SK-N-SH (cell line): Measurements from ENCODE around the gene RAI14. TPM values are rescaled to one million over a fixed set of nuclear protein-coding genes. Genes with fewer than 3 reads are reported as not detected.

Experiments
- CTCF ChIA-PET: fragments of 300-600, 350-600 bp; formaldehyde crosslinking; extraction: SDS; loops from one replicate; lab custom pipeline; 2021; lab: Yijun Ruan, JAX
- POLR2A ChIA-PET: fragments of 350-600 bp; sonication (Branson Sonifier 250); formaldehyde crosslinking; extraction: SDS; loops from one replicate; lab custom pipeline; 2020; ENCODE audit warnings: antibody characterized with exemption, inconsistent platforms; lab: Yijun Ruan, JAX
- DNase-seq: peaks from one replicate; pipeline ENCODE4 v3.0.0; 2012
- H2AFZ ChIP-seq: fragments of 200-600 bp; sonication (generic); 2 replicates; pipeline ENCODE4 v1.8.1; 2016; ENCODE audit warnings: antibody characterized with exemption, mild to moderate bottlenecking, low read depth
- H3F3A ChIP-seq: fragments of 200-600 bp; sonication (generic); replicated peaks from 2 replicates; pipeline ENCODE3; 2016; ENCODE audit warnings: antibody characterized with exemption, mild to moderate bottlenecking; ENCODE audit not compliant: insufficient read depth
- H3K27ac ChIP-seq, 2 experiments: fragments of 200-500 bp in 1 of 2; fragments of 200-600 bp in 1 of 2; sonication (Bioruptor generic) in 1 of 2; sonication (generic), shearing (Covaris generic) in 1 of 2; 2 replicates each; pipeline versions ENCODE4 v1.5.1 to v1.6.1; 2014 to 2016; ENCODE audit warnings: low read depth in 2 of 2, inconsistent platforms in 1 of 2, low read length in 1 of 2, mild to moderate bottlenecking in 1 of 2, mixed read lengths in 1 of 2
- H3K27me3 ChIP-seq: fragments of 200-600 bp; sonication (generic), shearing (Covaris generic); 2 replicates; pipeline ENCODE4 v1.6.1; 2016; ENCODE audit warnings: mixed run types; ENCODE audit not compliant: insufficient read depth
- H3K36me3 ChIP-seq, 2 experiments: fragments of 200-500 bp in 1 of 2; fragments of 200-600 bp in 1 of 2; sonication (Bioruptor generic) in 1 of 2; sonication (generic) in 1 of 2; replicated peaks in 1 of 2; 2 replicates each; pipeline versions ENCODE3 to v1.5.1; 2014 to 2016; ENCODE audit warnings: low read length in 1 of 2, mild to moderate bottlenecking in 1 of 2; ENCODE audit not compliant: insufficient read depth in 2 of 2, control insufficient read depth in 1 of 2
- H3K4me1 ChIP-seq, 2 experiments: fragments of 200-500 bp in 1 of 2; fragments of 200-600 bp in 1 of 2; sonication (Bioruptor generic) in 1 of 2; sonication (generic), shearing (Covaris generic) in 1 of 2; 2 replicates each; pipeline versions ENCODE4 v1.5.1 to v1.6.1; 2014 to 2016; ENCODE audit warnings: low read depth in 1 of 2, low read length in 1 of 2, mixed run types in 1 of 2; ENCODE audit not compliant: insufficient read depth in 2 of 2, control insufficient read depth in 1 of 2
- H3K4me2 ChIP-seq: fragments of 200-600 bp; sonication (generic), shearing (Covaris generic); 2 replicates; pipeline ENCODE4 v1.6.1; 2017; ENCODE audit warnings: mixed run types
- H3K4me3 ChIP-seq, 2 experiments: fragments of 200-500 bp in 1 of 2; fragments of 200-600 bp in 1 of 2; sonication (Bioruptor generic) in 1 of 2; sonication (generic), shearing (Covaris generic) in 1 of 2; 2 replicates each; pipeline versions ENCODE4 v1.5.1 to v1.8.1; 2014 to 2016; ENCODE audit warnings: low read depth in 2 of 2, inconsistent platforms in 1 of 2, low read length in 1 of 2, mild to moderate bottlenecking in 1 of 2, mixed read lengths in 1 of 2, moderate library complexity in 1 of 2
- H3K79me2 ChIP-seq: fragments of 200-600 bp; sonication (generic); 2 replicates; pipeline ENCODE4 v1.8.1; 2017; ENCODE audit warnings: mild to moderate bottlenecking; ENCODE audit not compliant: insufficient read depth
- H3K9ac ChIP-seq: fragments of 200-600 bp; sonication (generic); 2 replicates; pipeline ENCODE4 v1.6.1; 2017; ENCODE audit warnings: mixed run types
- H3K9me2 ChIP-seq: fragments of 200-600 bp; sonication (generic); 2 replicates; pipeline ENCODE4 v1.6.1; 2017; ENCODE audit warnings: mixed run types
- H3K9me3 ChIP-seq: fragments of 200-600 bp; sonication (generic); 2 replicates; pipeline ENCODE4 v1.6.1; 2017; ENCODE audit warnings: mixed run types, mild to moderate bottlenecking, moderate library complexity
- H4K20me1 ChIP-seq: fragments of 200-600 bp; sonication (generic); 2 replicates; pipeline ENCODE4 v1.6.1; 2017; ENCODE audit warnings: mild to moderate bottlenecking, mixed run types; ENCODE audit not compliant: insufficient read depth
- CHD2 ChIP-seq: fragments of 150-350 bp; IDR thresholded peaks from 2 replicates; pipeline ENCODE4 v1.6.1; 2018; ENCODE audit warnings: low read length; ENCODE audit not compliant: partially characterized antibody
- EZH2phosphoT487 ChIP-seq: fragments of 200-600 bp; sonication (generic); IDR thresholded peaks from 2 replicates; pipeline ENCODE4 v1.6.1; 2017; ENCODE audit warnings: low read depth, mixed run types, mild to moderate bottlenecking, antibody characterized with exemption, moderate library complexity, borderline replicate concordance
- GATA2 ChIP-seq: sonication (generic); formaldehyde crosslinking; IDR thresholded peaks from 2 replicates; pipeline ENCODE4 v1.5.0; 2020; ENCODE audit warnings: mild to moderate bottlenecking, missing genetic modification reagents
- NRF1 ChIP-seq: IDR thresholded peaks from 2 replicates; pipeline ENCODE4 v1.6.1; 2012; ENCODE audit warnings: low read depth, mild to moderate bottlenecking, low read length
- POLR2AphosphoS5 ChIP-seq: IDR thresholded peaks from 2 replicates; pipeline ENCODE4 v1.6.1; 2012; ENCODE audit warnings: low read depth, low read length
- RAD21 ChIP-seq: IDR thresholded peaks from 2 replicates; pipeline ENCODE4 v1.6.1; 2012; ENCODE audit warnings: mild to moderate bottlenecking, low read length
- RCOR1 ChIP-seq: fragments of 150-350 bp; IDR thresholded peaks from 2 replicates; pipeline ENCODE4 v1.6.1; 2017; ENCODE audit warnings: antibody characterized with exemption, low read length
- RFX5 ChIP-seq: IDR thresholded peaks from 2 replicates; pipeline ENCODE4 v1.6.1; 2012; ENCODE audit warnings: mild to moderate bottlenecking, improper control_type of control experiment, low read length
- SIN3A ChIP-seq: IDR thresholded peaks from 2 replicates; pipeline ENCODE4 v1.6.1; 2012; ENCODE audit warnings: low read depth, mild to moderate bottlenecking, low read length, moderate library complexity, borderline replicate concordance
- SMC3 ChIP-seq: IDR thresholded peaks from 2 replicates; pipeline ENCODE4 v1.6.1; 2012; ENCODE audit warnings: low read depth, low read length, improper control_type of control experiment
- WGBS: methylation state at CpG from one replicate; pipeline ENCODE4 v1.1.6; 2017; ENCODE audit warnings: low lambda C conversion rate; 5-methylcytosine and 5-hydroxymethylcytosine counted together
- polyA plus RNA-seq, 3 experiments: library from polyadenylated mRNA; depleted of rRNA; stranded (reverse); fragments of >200 nt; gene quantifications; 2 replicates each; pipeline ENCODE4 v1.2.3, GENCODE V29; 2012
- TF ChIP-seq, protein P1 (sequence below): fragments of 200-600 bp; sonication (generic); IDR thresholded peaks from 2 replicates; pipeline ENCODE4 v1.6.1; 2017; ENCODE audit warnings: antibody characterized with exemption, mild to moderate bottlenecking, moderate library complexity
- TF ChIP-seq, protein P2 (sequence below): IDR thresholded peaks from 2 replicates; pipeline ENCODE4 v1.6.1; 2012; ENCODE audit warnings: mild to moderate bottlenecking, low read depth, low read length, moderate library complexity
- TF ChIP-seq, protein P3 (sequence below): fragments of 150-350 bp; IDR thresholded peaks from 2 replicates; pipeline ENCODE4 v1.6.1; 2017; ENCODE audit warnings: antibody characterized with exemption, low read length, low read depth, borderline replicate concordance

RAI14 gene
- polyA plus RNA-seq, 1 of the 3 experiments (the other 2 are of a cell fraction): 53.2 TPM

DNA sequence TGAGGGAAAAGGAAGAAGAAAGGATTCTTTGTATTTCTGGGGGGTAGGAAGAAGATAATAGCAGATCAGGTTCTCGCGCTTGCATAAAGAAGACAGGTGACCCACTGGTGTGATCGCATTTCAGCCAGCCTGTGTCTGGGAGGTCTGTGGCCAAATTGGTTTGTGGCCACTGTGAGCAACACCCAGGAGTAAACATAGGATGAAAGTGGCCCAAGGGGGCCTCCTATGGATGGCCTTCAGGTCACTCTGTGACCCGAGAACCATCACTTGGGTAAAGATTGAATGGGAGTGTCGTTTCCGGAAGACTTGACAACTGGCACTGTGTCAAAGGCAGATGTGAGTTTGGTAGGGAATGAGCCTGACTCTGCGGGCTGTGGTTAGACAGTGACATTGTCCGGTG, 34.2 kb downstream of the RAI14 start:
- H4K20me1 ChIP-seq: peaks cover 5% of the 10 kb centered on the region; the same call in 1 of the 2 replicates
- no peaks in the 10 kb centered on the region for H3K9me3 ChIP-seq
- H3K27me3 ChIP-seq: no peaks in the 10 kb centered on the region
- peaks cover 0 to 41% of the 10 kb centered on the region in 2 experiments; a peak in 3 of 4 replicates for H3K4me1 ChIP-seq
- peaks cover 93% of the 10 kb centered on the region for H3K79me2 ChIP-seq
- POLR2A ChIA-PET: no interaction called here
- TF ChIP-seq RFX5 (no peak), RCOR1 (no peak), NRF1 (no peak), CHD2 (no peak), SMC3 (no peak)
- peaks cover 14 to 35% of the 10 kb centered on the region in 2 experiments for H3K36me3 ChIP-seq
- H3K9me2 ChIP-seq: no peaks in the 10 kb centered on the region
- peaks cover 37% of the 10 kb centered on the region for H3F3A ChIP-seq
- no peak overlapping the region for H3K4me2 ChIP-seq
- CTCF ChIA-PET: interaction anchor here (0.6 kb wide), 1 partner anchor 57 kb away, joined by 4 read pairs; no protein-coding TSS in a partner anchor
- no peak overlapping the region for H3K4me3 ChIP-seq
- H2AFZ ChIP-seq: no peak overlapping the region
- 72% methylated on average over 8 of the region's 8 CpGs for WGBS
- no peak for DNase-seq
- no peak overlapping the region for H3K9ac ChIP-seq
- peak overlapping the region in 1 of 2 experiments; percentile 84; a peak in 1 of 4 replicates for H3K27ac ChIP-seq

DNA sequence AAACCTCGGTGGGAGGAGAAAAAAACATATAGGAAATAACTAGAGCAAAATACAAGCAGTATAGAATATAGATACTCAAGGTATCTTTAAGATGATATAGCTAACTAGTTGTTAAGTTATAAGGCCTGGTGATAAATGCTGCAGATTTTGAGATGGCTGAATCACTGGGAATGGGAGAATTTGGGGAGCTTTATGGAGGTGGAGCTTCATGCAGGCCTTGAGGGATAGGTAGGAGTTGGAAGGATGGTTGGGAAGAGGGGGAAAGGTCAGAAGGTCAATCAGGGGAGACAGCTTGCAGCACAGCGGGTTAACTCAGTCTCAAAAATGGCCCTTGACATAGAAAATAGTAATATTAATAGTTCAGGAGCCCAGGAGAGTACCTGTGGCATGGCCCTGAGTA, 34.8 kb downstream of the RAI14 start:
- 72% methylated on average over 2 of the region's 2 CpGs for WGBS
- Histone ChIP-seq H2AFZ (no peak overlapping the region), H3K79me2 (peaks cover 93% of the 10 kb centered on the region), H3K4me1 (peaks cover 0 to 36% of the 10 kb centered on the region in 2 experiments; a peak in 3 of 4 replicates), H3F3A (peaks cover 35% of the 10 kb centered on the region), H3K4me2 (no peak overlapping the region), H4K20me1 (peaks cover 1% of the 10 kb centered on the region; the same call in 1 of the 2 replicates), H3K9ac (no peak overlapping the region)
- POLR2A ChIA-PET: no interaction called here
- TF ChIP-seq, protein P1, sequence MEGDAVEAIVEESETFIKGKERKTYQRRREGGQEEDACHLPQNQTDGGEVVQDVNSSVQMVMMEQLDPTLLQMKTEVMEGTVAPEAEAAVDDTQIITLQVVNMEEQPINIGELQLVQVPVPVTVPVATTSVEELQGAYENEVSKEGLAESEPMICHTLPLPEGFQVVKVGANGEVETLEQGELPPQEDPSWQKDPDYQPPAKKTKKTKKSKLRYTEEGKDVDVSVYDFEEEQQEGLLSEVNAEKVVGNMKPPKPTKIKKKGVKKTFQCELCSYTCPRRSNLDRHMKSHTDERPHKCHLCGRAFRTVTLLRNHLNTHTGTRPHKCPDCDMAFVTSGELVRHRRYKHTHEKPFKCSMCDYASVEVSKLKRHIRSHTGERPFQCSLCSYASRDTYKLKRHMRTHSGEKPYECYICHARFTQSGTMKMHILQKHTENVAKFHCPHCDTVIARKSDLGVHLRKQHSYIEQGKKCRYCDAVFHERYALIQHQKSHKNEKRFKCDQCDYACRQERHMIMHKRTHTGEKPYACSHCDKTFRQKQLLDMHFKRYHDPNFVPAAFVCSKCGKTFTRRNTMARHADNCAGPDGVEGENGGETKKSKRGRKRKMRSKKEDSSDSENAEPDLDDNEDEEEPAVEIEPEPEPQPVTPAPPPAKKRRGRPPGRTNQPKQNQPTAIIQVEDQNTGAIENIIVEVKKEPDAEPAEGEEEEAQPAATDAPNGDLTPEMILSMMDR: no peak
- TF ChIP-seq POLR2AphosphoS5: no peak
- no peak for TF ChIP-seq RAD21
- TF ChIP-seq SIN3A: no peak
- TF ChIP-seq, protein P2, sequence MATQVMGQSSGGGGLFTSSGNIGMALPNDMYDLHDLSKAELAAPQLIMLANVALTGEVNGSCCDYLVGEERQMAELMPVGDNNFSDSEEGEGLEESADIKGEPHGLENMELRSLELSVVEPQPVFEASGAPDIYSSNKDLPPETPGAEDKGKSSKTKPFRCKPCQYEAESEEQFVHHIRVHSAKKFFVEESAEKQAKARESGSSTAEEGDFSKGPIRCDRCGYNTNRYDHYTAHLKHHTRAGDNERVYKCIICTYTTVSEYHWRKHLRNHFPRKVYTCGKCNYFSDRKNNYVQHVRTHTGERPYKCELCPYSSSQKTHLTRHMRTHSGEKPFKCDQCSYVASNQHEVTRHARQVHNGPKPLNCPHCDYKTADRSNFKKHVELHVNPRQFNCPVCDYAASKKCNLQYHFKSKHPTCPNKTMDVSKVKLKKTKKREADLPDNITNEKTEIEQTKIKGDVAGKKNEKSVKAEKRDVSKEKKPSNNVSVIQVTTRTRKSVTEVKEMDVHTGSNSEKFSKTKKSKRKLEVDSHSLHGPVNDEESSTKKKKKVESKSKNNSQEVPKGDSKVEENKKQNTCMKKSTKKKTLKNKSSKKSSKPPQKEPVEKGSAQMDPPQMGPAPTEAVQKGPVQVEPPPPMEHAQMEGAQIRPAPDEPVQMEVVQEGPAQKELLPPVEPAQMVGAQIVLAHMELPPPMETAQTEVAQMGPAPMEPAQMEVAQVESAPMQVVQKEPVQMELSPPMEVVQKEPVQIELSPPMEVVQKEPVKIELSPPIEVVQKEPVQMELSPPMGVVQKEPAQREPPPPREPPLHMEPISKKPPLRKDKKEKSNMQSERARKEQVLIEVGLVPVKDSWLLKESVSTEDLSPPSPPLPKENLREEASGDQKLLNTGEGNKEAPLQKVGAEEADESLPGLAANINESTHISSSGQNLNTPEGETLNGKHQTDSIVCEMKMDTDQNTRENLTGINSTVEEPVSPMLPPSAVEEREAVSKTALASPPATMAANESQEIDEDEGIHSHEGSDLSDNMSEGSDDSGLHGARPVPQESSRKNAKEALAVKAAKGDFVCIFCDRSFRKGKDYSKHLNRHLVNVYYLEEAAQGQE: no peak
- TF ChIP-seq, protein P3, sequence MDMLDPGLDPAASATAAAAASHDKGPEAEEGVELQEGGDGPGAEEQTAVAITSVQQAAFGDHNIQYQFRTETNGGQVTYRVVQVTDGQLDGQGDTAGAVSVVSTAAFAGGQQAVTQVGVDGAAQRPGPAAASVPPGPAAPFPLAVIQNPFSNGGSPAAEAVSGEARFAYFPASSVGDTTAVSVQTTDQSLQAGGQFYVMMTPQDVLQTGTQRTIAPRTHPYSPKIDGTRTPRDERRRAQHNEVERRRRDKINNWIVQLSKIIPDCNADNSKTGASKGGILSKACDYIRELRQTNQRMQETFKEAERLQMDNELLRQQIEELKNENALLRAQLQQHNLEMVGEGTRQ: no peak
- TF ChIP-seq EZH2phosphoT487: no peak
- no peak for TF ChIP-seq NRF1
- TF ChIP-seq GATA2 (CRISPR knock-in tag): no peak
- TF ChIP-seq, all 33 proteins: peak for 0
- no peak for DNase-seq
- H3K36me3 ChIP-seq: peaks cover 14 to 35% of the 10 kb centered on the region in 2 experiments
- no peaks in the 10 kb centered on the region for H3K27me3 ChIP-seq
- no peak overlapping the region for H3K4me3 ChIP-seq
- CTCF ChIA-PET: interaction anchor here (0.6 kb wide), 1 partner anchor 56 kb away, joined by 4 read pairs; no protein-coding TSS in a partner anchor
- H3K9me3 ChIP-seq: no peaks in the 10 kb centered on the region
- H3K9me2 ChIP-seq: no peaks in the 10 kb centered on the region
- peak overlapping the region in 1 of 2 experiments; percentile 84; a peak in 2 of 4 replicates for H3K27ac ChIP-seq
